Measurements from ENCODE around the gene HLA-DQA1. TPM values are rescaled to one million over a fixed set of nuclear protein-coding genes. Genes with fewer than 3 reads are reported as not detected.
A peak's percentile ranks its signal among the peaks of the same experiment; 100 is the strongest.
"Not testable (repeated sequence)": the region's sequence is repeated elsewhere in the genome, so short reads cannot be mapped to it uniquely, and the experiment has no call there.

HLA-DQA1 gene
- total RNA-seq, 1 experiment from 2014 or later: not detected

- in situ Hi-C loops (cut with HindIII; ENCODE audit: low sequenced_read_pairs): no loop called here
- no peak for DNase-seq (ENCODE audit: low spot score)
Observed at GRCh38 chr6:32643904-32644303, 6.7 kb downstream of the HLA-DQA1 start.

GRCh38 chr6:32645047-32645703 is 8.0 kb downstream of the HLA-DQA1 start:
- in situ Hi-C loops (cut with HindIII; ENCODE audit: low sequenced_read_pairs): no loop called here
- no peak for DNase-seq (ENCODE audit: low spot score)

- no peak for DNase-seq (ENCODE audit: low spot score)
- in situ Hi-C loops (cut with HindIII; ENCODE audit: low sequenced_read_pairs): no loop called here
Observed at GRCh38 chr6:32655203-32655710, 18.1 kb downstream of the HLA-DQA1 start.

GRCh38 chr6:32657329-32657728 is 20.1 kb downstream of the HLA-DQA1 start:
- in situ Hi-C loops (cut with HindIII; ENCODE audit: low sequenced_read_pairs): not testable (repeated sequence)

GRCh38 chr6:32657819-32658218 is 20.6 kb downstream of the HLA-DQA1 start:
- in situ Hi-C loops (cut with HindIII; ENCODE audit: low sequenced_read_pairs); DNase-seq (ENCODE audit: low spot score): not testable (repeated sequence)

More at GRCh38 chr6:32657329-32657728, 20.1 kb downstream of the HLA-DQA1 start:
- DNase-seq (ENCODE audit: low spot score): not testable (repeated sequence)

- no peak for DNase-seq (ENCODE audit: low spot score)
- in situ Hi-C loops (cut with HindIII; ENCODE audit: low sequenced_read_pairs): no loop called here
Observed at GRCh38 chr6:32658268-32658897, 21.2 kb downstream of the HLA-DQA1 start.

- DNase-seq (ENCODE audit: low spot score): no peak
- in situ Hi-C loops (cut with HindIII; ENCODE audit: low sequenced_read_pairs): loop anchor here (10.0 kb wide), 1 partner anchor 105 kb away; the partner anchor contains the start of gene HLA-DQB2
Observed at GRCh38 chr6:32659856-32660595, 22.8 kb downstream of the HLA-DQA1 start.

GRCh38 chr6:32662099-32662498 is 24.9 kb downstream of the HLA-DQA1 start:
- in situ Hi-C loops (cut with HindIII; ENCODE audit: low sequenced_read_pairs): loop anchor here (10.0 kb wide), 1 partner anchor 103 kb away; the partner anchor contains the start of gene HLA-DQB2
- no peak for DNase-seq (ENCODE audit: low spot score)

- in situ Hi-C loops (cut with HindIII; ENCODE audit: low sequenced_read_pairs): loop anchor here (10.0 kb wide), 1 partner anchor 102 kb away; the partner anchor contains the start of gene HLA-DQB2
- DNase-seq (ENCODE audit: low spot score): no peak
Observed at GRCh38 chr6:32662836-32663235, 25.6 kb downstream of the HLA-DQA1 start.

- DNase-seq (ENCODE audit: low spot score): no peak
- in situ Hi-C loops (cut with HindIII; ENCODE audit: low sequenced_read_pairs): loop anchor here (10.0 kb wide), 1 partner anchor 100 kb away; the partner anchor contains the start of gene HLA-DQB2
Observed at GRCh38 chr6:32664354-32664753, 27.1 kb downstream of the HLA-DQA1 start.

GRCh38 chr6:32664827-32665362 is 27.7 kb downstream of the HLA-DQA1 start:
- in situ Hi-C loops (cut with HindIII; ENCODE audit: low sequenced_read_pairs): loop anchor here (10.0 kb wide), 1 partner anchor 100 kb away; the partner anchor contains the start of gene HLA-DQB2
- no peak for DNase-seq (ENCODE audit: low spot score)

GRCh38 chr6:32665661-32666060 is 28.5 kb downstream of the HLA-DQA1 start:
- no peak for DNase-seq (ENCODE audit: low spot score)
- in situ Hi-C loops (cut with HindIII; ENCODE audit: low sequenced_read_pairs): loop anchor here (10.0 kb wide), 1 partner anchor 99 kb away; the partner anchor contains the start of gene HLA-DQB2

GRCh38 chr6:32666420-32667300 is 29.5 kb downstream of the HLA-DQA1 start, which contains the start of gene HLA-DQB1:
Gene HLA-DQB1 (minus strand): TSS chr6:32666657. CDS start chr6:32666607, 50 bp downstream.
- in situ Hi-C loops (cut with HindIII; ENCODE audit: low sequenced_read_pairs): loop anchor here (10.0 kb wide), 1 partner anchor 98 kb away; the partner anchor contains the start of gene HLA-DQB2
- DNase-seq (ENCODE audit: low spot score): peak; percentile 48

GRCh38 chr6:32668226-32668747 is 31.1 kb downstream of the HLA-DQA1 start:
- peak; percentile 20 for DNase-seq (ENCODE audit: low spot score)

GRCh38 chr6:32669240-32669639 is 32.0 kb downstream of the HLA-DQA1 start:
- no peak for DNase-seq (ENCODE audit: low spot score)
- in situ Hi-C loops (cut with HindIII; ENCODE audit: low sequenced_read_pairs): loop anchor here (10.0 kb wide), 1 partner anchor 96 kb away; the partner anchor contains the start of gene HLA-DQB2

More at GRCh38 chr6:32668226-32668747, 31.1 kb downstream of the HLA-DQA1 start:
- in situ Hi-C loops (cut with HindIII; ENCODE audit: low sequenced_read_pairs): loop anchor here (10.0 kb wide), 1 partner anchor 97 kb away; the partner anchor contains the start of gene HLA-DQB2

- in situ Hi-C loops (cut with HindIII; ENCODE audit: low sequenced_read_pairs): loop anchor here (10.0 kb wide), 1 partner anchor 95 kb away; the partner anchor contains the start of gene HLA-DQB2
- no peak for DNase-seq (ENCODE audit: low spot score)
Observed at GRCh38 chr6:32669893-32670292, 32.7 kb downstream of the HLA-DQA1 start.

GRCh38 chr6:32671908-32672307 is 34.7 kb downstream of the HLA-DQA1 start:
- in situ Hi-C loops (cut with HindIII; ENCODE audit: low sequenced_read_pairs); DNase-seq (ENCODE audit: low spot score): not testable (repeated sequence)
